Measurements from ENCODE around the gene RABL6.
"Not testable (repeated sequence)": the region's sequence is repeated elsewhere in the genome, so short reads cannot be mapped to it uniquely, and the experiment has no call there.

Gene RABL6

DNA sequence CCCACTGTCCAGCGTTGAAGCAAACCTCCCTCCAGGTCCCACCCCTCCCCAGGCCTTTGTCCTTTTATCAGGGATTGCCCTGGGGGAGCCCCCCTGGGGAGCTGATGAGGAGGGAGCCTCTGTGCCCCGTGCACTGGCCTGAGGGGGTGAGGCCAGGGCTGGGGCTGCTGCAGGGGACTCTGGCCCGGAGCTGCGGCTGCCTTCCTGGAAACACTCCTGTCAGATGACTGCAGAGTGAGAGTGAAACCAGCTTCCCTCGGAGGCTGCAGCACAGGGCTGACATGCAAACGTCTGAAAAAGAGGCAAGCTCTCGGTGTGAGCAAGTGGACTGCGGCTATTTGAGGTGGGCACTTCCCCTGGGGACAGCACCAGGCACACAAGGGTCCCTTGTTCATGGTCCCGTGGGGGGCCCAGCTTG lies 74.0 kb downstream of the RABL6 start:
- no peak for DNase-seq (ENCODE audit: low spot score)

DNA sequence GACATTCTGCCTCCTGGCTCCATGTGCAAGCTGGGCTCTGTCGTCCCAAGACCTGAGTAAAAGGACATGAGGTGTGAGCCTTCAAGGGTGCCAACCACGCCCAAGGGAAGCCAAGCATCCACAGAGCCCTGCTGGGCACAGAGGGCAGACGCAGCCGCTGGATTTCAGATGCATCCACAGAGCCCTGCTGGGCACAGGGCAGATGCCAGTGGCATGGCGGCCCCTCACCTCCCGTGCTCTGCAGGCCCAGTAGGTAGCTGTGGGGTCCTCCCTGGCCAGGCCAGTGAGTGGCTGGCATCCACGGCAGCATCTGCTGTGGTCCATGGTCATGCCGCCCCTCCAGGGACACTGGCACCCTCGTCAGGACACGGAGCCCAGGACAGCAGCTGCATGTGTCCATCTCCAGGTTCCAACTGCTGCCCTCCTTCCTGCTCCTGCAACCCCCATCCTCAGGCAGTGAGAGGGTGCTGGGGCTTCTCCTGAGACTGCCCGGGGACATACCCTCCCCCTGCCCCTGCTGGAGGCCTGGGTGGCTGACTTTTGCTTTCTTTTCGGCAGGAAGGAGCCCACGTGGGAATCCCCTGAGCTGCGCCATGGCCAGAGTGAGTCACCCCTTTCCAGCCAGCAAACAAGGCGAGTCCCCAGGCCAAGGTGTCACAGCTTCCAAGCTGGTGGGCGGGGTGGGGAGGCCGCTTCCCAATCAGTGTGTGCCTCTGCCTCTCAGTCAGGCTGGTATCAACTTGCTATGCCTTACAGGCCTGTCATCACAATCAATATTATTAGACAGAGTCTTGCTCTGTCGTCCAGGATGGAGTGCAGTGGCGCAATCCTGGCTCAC lies 74.6 kb downstream of the RABL6 start:
- no peak for DNase-seq (ENCODE audit: low spot score)

DNA sequence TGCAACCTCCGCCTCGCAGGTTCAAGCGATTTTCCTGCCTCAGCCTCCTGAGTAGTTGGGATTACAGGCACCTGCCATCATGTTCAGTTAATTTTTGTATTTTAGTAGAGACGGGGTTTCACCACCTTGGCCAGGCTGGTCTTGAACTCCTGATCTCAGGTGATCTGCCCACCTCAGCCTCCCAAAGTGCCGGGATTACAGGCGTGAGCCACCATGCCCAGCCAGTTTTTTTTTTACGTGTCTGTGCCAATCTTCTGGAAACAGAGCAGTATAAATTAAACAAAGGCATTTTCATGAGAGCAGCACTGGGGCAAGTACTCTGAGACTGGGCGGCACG lies 75.2 kb downstream of the RABL6 start:
- DNase-seq (ENCODE audit: low spot score), result not testable (repeated sequence)

DNA sequence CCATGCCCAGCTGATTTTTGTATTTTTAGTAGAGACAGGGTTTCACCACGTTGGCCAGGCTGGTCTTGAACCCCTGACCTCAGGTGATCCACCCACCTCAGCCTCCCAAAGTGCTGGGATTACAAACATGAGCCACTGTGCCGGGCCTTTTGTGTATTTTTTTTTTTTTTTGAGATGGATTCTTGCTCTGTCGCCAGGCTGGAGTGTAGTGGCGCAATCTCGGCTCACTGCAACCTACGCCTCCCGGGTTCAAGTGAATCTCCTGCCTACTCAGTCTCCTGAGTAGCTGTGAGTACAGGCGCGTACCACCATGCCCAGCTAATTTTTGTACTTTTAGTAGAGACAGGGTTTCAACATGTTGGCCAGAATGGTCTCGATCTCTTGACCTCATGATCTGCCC lies 75.9 kb downstream of the RABL6 start:
- not testable (repeated sequence) for DNase-seq (ENCODE audit: low spot score)

DNA sequence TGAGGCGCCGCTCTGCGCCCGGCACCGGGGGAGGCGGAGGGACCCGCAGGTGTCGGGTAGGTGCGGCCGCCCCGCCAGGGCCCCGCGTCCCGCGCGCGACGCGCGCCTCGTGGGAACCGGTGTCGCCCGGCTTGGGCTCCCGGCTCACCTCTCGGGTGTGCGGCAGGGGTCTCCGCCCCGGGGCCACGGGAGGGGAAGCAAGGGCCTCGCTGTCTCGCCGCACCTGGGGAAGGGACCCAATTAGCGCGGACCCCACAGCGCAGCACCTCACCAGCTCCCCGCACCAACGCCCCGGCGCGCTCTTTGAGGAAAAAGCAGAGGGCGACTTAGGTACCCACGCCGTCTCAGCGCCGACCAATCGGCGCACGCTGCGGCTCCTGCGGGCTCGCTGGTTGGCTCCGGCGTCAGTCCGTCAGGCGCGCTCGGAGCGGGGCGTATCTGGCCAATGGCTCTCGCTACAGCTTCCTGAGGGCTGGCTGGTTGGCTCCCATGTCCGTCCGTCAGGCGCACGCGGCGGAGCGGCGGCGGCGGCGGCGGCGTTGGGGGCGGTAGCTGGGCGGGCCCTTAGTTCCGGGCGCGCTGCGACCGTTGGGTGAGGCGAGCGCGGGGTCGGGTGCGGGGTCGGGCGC lies 78.3 kb downstream of the RABL6 start, which contains the start of gene TRAF2:
TRAF2 (plus strand) TSS at position 567 of the 629 bp plus-strand sequence. CDS start 12,225 bp downstream, outside the sequence.
- peak; percentile 98 for DNase-seq (ENCODE audit: low spot score)

DNA sequence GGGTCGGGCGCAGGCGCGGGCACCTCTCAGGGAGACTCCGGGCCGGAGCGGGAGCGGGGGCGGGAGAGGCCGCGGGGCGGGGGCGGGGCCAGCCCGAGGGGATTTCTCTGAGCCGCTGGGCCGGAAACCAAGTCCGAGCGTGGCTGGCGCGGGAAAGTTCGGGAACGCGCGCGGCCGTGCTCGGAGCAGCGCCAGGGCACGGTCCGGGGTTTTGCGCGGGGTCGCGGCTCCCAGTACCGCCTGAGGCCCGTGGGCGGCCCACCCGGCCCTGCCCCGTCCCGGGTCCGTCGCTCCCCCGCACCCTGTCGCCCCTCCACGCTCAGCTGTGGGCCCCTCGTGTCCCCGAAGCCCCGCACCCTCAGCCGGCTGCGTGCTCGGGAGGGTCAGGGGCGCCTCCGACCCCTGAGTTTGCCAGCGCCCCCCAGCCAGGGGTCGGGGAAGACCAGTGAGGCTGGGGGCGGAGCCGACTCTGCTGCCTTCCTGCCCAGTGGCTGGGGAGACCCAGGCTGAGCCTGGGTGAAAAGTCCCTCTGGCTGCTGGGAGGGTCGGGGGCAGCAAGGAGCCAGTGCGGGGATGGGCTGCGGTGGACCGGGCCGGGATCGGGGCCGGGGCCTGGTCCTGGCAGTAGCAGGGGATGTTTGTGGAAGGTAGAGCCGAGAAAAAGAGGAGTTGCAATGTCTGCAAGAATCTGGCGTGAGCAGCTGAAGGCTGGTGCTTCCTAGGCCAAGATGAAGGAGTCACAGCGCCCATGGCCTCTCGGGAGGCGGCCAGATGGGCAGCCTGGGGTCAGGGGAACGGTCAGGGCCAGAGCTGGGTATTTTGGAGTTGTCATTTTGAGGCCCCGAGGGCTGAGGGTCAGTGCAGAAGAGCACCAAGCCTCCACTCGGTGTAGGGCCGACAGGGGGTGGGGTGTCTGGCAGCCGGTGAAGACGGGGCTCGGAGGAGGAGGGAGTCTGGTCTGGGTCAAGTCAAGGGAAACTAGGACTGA lies 79.2 kb downstream of the RABL6 start:
- no peak for DNase-seq (ENCODE audit: low spot score)

DNA sequence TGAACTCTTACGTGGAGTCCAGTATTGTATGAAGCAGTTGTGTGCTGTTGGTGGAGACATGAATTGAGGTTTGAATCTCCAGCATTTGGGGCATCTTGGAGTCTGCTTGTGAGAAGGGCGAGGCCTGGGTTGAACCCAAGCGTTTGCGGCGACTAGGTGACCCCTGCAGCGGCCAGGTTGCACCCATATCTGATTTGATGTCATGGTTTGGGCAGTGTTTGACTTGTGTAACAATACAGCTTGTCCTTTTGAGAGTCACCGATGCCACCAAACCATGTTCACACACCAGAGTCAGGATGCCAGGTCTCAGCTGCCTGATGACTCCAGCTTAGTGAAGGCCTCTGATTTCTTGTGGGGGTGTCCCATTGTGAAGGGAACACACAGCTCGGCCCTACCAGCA lies 80.7 kb downstream of the RABL6 start:
- DNase-seq (ENCODE audit: low spot score), result no peak

DNA sequence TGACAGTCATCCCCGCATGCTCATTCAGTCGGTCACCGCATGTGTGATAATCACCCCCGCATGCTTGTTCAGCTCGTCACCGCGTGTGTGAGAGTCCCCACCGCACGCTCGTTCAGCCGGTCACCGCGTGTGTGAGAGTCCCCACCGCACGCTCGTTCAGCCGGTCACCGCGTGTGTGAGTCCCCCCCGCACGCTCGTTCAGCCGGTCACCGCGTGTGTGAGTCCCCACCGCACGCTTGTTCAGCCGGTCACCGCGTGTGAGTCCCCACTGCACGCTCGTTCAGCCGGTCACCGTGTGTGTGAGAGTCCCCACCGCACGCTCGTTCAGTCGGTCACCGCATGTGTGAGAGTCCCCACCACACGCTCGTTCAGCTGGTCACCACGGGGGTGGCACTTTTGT lies 82.1 kb downstream of the RABL6 start:
- DNase-seq (ENCODE audit: low spot score), result no peak

DNA sequence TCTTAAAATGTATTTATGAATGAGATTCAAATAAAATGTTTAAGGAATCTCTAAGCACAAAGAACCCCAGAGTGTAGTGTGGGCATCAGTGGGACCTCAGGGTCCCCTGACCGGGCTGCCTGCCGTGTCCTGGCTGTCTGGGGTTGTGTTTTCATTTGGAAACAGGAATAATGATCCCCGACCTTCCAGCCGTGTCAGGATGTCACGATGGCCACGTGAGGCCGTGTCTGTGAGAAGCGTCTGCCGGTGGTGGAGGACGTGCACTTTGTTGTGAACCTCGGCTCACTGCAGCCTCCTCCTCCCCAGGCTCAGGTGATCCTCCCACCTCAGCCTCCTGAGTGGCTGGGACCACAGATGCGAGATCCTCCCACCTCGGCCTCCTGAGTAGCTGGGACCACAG lies 82.9 kb downstream of the RABL6 start:
- no peak for DNase-seq (ENCODE audit: low spot score)

All from cerebellar cortex (tissue), 1 donor.